MCF 10A (cell line): Measurements from ENCODE around the gene FANCD2. TPM values are rescaled to one million over a fixed set of nuclear protein-coding genes. Genes with fewer than 3 reads are reported as not detected.
"Not testable (repeated sequence)": the region's sequence is repeated elsewhere in the genome, so short reads cannot be mapped to it uniquely, and the experiment has no call there.

Experiments
- BruUV-seq: library from RNA; stranded (reverse); fragments of 400-500 nt; replicated peaks from 2 replicates; lab custom pipeline; 2021; lab: Mats Ljungman, UMichigan
- CTCF ChIA-PET: fragments of 300-600 bp; sonication (Branson Sonifier 250); formaldehyde crosslinking; extraction: SDS; loops from one replicate; lab custom pipeline; 2021; ENCODE audit warnings: antibody characterized with exemption, inconsistent platforms; lab: Yijun Ruan, JAX
- POLR2A ChIA-PET: fragments of 300-600, 350-650 bp; sonication (Branson Sonifier 250); formaldehyde crosslinking; extraction: SDS; loops from one replicate; lab custom pipeline; 2020; ENCODE audit warnings: antibody characterized with exemption, inconsistent platforms; lab: Yijun Ruan, JAX
- DNase-seq: peaks from one replicate; pipeline ENCODE4 v3.0.0-alpha.2; 2018; ENCODE audit not compliant: unreplicated experiment
- H3K27ac Mint-ChIP-seq: one replicate; pipeline ENCODE4 v1.8.0; 2022; ENCODE audit warnings: mild to moderate bottlenecking, low read depth, mixed read lengths; ENCODE audit not compliant: unreplicated experiment
- H3K27me3 Mint-ChIP-seq: one replicate; pipeline ENCODE4 v1.8.0; 2022; ENCODE audit warnings: mixed read lengths; ENCODE audit not compliant: insufficient read depth, unreplicated experiment
- H3K36me3 Mint-ChIP-seq: one replicate; pipeline ENCODE4 v1.8.0; 2022; ENCODE audit warnings: mild to moderate bottlenecking, moderate library complexity, mixed read lengths; ENCODE audit not compliant: insufficient read depth, unreplicated experiment
- H3K4me1 Mint-ChIP-seq: one replicate; pipeline ENCODE4 v1.8.0; 2022; ENCODE audit warnings: mixed read lengths; ENCODE audit not compliant: insufficient read depth, unreplicated experiment
- H3K4me3 Mint-ChIP-seq: one replicate; pipeline ENCODE4 v1.8.0; 2022; ENCODE audit warnings: mild to moderate bottlenecking, moderate library complexity, mixed read lengths; ENCODE audit not compliant: unreplicated experiment
- H3K9me3 Mint-ChIP-seq: one replicate; pipeline ENCODE4 v1.8.0; 2022; ENCODE audit warnings: mixed read lengths; ENCODE audit not compliant: unreplicated experiment
- intact Hi-C: fragments of 100-400 bp; cut with micrococcal nuclease; formaldehyde crosslinking; loops from 2 replicates; pipeline ENCODE4 v1.14.1; 2022
- total RNA-seq: library from RNA; stranded (reverse); gene quantifications from 2 replicates; pipeline ENCODE4 v1.2.3, GENCODE V29; 2022
- TF ChIP-seq, protein P1 (sequence below): fragments of 200-600 bp; IDR thresholded peaks from one replicate; pipeline ENCODE4 v1.8.0; 2022; ENCODE audit warnings: antibody characterized with exemption, mild to moderate bottlenecking; ENCODE audit not compliant: unreplicated experiment

The FANCD2 gene
- total RNA-seq, 1 experiment from 2014 or later, result 24.6 TPM

DNA sequence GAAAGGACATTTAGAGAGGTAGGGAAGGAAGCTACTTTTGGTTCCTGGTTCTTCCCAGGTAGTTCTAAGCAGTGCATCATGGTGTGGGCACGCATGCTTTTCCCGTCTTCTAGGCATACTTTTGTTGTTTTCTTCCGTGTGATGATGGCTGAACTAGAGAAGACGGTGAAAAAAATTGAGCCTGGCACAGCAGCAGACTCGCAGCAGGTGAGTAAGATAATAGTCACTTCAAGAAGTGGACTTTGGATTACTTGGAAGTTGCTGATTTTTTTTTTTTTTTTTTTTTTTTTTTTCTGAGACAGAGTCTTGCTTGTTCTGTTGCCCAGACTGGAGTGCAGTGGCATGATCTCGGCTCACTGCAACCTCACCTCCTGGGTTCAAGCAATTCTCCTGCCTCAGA, 63.9 kb downstream of the FANCD2 start:
- no peaks in the 10 kb centered on the region for H3K4me1 Mint-ChIP-seq
- no peaks in the 10 kb centered on the region for H3K9me3 Mint-ChIP-seq
- ChIA-PET POLR2A (no interaction called here), CTCF (interaction anchor here (0.5 kb wide), 1 partner anchor 11 kb away, joined by 3 read pairs; no protein-coding TSS in a partner anchor)
- DNase-seq, result no peak
- no peaks in the 10 kb centered on the region for H3K27me3 Mint-ChIP-seq
- no peak overlapping the region for H3K4me3 Mint-ChIP-seq
- no peak overlapping the region for H3K27ac Mint-ChIP-seq
- intact Hi-C loops, result no loop called here
- no TSS peak for BruUV-seq
- TF ChIP-seq, protein P1, sequence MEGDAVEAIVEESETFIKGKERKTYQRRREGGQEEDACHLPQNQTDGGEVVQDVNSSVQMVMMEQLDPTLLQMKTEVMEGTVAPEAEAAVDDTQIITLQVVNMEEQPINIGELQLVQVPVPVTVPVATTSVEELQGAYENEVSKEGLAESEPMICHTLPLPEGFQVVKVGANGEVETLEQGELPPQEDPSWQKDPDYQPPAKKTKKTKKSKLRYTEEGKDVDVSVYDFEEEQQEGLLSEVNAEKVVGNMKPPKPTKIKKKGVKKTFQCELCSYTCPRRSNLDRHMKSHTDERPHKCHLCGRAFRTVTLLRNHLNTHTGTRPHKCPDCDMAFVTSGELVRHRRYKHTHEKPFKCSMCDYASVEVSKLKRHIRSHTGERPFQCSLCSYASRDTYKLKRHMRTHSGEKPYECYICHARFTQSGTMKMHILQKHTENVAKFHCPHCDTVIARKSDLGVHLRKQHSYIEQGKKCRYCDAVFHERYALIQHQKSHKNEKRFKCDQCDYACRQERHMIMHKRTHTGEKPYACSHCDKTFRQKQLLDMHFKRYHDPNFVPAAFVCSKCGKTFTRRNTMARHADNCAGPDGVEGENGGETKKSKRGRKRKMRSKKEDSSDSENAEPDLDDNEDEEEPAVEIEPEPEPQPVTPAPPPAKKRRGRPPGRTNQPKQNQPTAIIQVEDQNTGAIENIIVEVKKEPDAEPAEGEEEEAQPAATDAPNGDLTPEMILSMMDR, result no peak
- peaks cover 22% of the 10 kb centered on the region for H3K36me3 Mint-ChIP-seq

DNA sequence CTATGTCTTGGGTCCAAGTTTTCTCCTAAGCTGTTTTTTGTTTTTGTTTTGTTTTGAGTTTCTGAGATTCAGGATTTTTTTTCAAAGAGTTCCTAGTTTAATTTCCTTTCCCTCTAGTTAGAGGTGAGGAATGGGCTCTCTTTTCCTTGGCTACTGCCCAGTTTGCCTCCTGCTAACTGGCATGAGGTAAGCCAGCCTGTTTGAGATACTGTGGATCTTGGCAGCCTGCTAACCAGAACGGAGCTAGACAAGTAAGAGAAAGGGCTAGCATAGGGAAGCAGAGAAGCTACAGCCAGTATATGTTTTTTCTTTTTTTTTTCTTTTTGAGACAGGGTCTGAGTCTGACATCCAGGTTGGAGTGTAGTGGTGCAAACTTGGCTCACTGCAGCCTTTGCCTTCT, 64.5 kb downstream of the FANCD2 start:
- H3K4me1 Mint-ChIP-seq, DNase-seq, intact Hi-C loops, POLR2A ChIA-PET, BruUV-seq, H3K9me3 Mint-ChIP-seq, CTCF ChIA-PET, H3K4me3 Mint-ChIP-seq, H3K27ac Mint-ChIP-seq, H3K27me3 Mint-ChIP-seq: not testable (repeated sequence)
- peaks cover 22% of the 10 kb centered on the region for H3K36me3 Mint-ChIP-seq

DNA sequence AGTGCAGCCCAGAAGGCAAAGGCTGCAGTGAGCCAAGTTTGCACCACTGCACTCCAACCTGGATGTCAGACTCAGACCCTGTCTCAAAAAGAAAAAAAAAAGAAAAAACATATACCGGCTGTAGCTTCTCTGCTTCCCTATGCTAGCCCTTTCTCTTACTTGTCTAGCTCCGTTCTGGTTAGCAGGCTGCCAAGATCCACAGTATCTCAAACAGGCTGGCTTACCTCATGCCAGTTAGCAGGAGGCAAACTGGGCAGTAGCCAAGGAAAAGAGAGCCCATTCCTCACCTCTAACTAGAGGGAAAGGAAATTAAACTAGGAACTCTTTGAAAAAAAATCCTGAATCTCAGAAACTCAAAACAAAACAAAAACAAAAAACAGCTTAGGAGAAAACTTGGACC, 65.2 kb downstream of the FANCD2 start:
- H3K9me3 Mint-ChIP-seq, H3K4me1 Mint-ChIP-seq, intact Hi-C loops, H3K27me3 Mint-ChIP-seq, CTCF ChIA-PET, H3K4me3 Mint-ChIP-seq, BruUV-seq, H3K27ac Mint-ChIP-seq, DNase-seq, POLR2A ChIA-PET: not testable (repeated sequence)
- peaks cover 20% of the 10 kb centered on the region for H3K36me3 Mint-ChIP-seq

DNA sequence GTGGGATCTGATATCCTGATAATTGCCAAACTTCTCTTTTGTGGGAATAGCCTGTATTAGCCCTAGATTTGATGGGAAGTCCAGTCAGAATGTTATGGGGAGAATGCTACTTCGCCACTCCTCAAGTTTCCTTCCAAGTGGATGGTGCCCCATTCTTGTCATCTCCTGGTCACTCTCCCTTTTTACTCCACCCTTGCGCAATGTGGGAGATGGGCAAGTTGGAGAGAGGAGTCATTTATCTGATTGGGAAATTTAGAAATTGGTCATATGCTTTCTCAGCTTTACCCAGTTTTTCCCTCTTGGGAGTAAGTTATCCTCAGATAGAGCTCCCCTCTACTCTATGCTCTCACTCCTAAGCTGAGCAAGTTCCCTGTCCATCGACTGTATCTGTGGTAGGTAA, 67.4 kb downstream of the FANCD2 start:
- no TSS peak for BruUV-seq
- ChIA-PET CTCF (no interaction called here), POLR2A (interaction anchor here (0.6 kb wide), 1 partner anchor 9 kb away, joined by 4 read pairs; no protein-coding TSS in a partner anchor)
- no peak overlapping the region for H3K27ac Mint-ChIP-seq
- no peak overlapping the region for H3K4me3 Mint-ChIP-seq
- TF ChIP-seq, protein P1, result no peak
- H3K9me3 Mint-ChIP-seq, result no peaks in the 10 kb centered on the region
- H3K4me1 Mint-ChIP-seq, result no peaks in the 10 kb centered on the region
- peak; percentile 1 for DNase-seq
- H3K27me3 Mint-ChIP-seq, result no peaks in the 10 kb centered on the region
- H3K36me3 Mint-ChIP-seq, result peaks cover 17% of the 10 kb centered on the region
- intact Hi-C loops, result no loop called here

DNA sequence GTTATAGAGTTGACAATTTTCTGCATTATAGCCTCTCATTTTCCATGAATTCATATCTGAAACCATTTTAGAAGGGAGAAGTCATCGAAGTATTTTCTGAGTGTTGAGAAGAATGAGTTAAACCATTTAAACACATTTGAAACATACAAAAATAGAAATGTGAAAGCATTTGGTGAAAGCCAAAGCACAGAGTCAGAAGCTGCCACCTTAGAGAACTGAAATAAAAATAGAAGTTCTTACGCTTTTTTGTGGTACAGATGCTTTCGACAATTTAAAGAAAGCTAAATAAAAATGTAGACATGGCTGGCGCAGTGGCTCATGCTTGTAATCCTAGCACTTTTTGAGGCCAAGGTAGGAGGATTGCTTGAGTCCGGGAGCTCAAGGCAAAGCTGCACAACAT, 72.8 kb downstream of the FANCD2 start:
- Mint-ChIP-seq H3K27ac (no peak overlapping the region), H3K4me1 (no peaks in the 10 kb centered on the region), H3K9me3 (no peaks in the 10 kb centered on the region), H3K36me3 (peaks cover 14% of the 10 kb centered on the region), H3K27me3 (no peaks in the 10 kb centered on the region), H3K4me3 (no peak overlapping the region)
- TF ChIP-seq, protein P1, result no peak
- no peak for DNase-seq
- CTCF ChIA-PET, result interaction anchor here (0.6 kb wide), 1 partner anchor 11 kb away, joined by 3 read pairs; no protein-coding TSS in a partner anchor
- POLR2A ChIA-PET, result no interaction called here
- intact Hi-C loops, result no loop called here
- no TSS peak for BruUV-seq
